K562 (cell line): ENCODE measurements around the gene KCNK7. TPM values are rescaled to one million over a fixed set of nuclear protein-coding genes. Genes with fewer than 3 reads are reported as not detected.
A peak's percentile ranks its signal among the peaks of the same experiment; 100 is the strongest.

ENCODE experiments used
- CBFA2T3 ChIP-seq: fragments of 450-650 bp; IDR thresholded peaks from 2 replicates; pipeline ENCODE4 v1.6.1; 2017
- CREM ChIP-seq: IDR thresholded peaks from 2 replicates; pipeline ENCODE4 v1.6.1; 2014; ENCODE audit warnings: antibody characterized with exemption, low read depth
- GATAD2A ChIP-seq: fragments of 450-650 bp; IDR thresholded peaks from 2 replicates; pipeline ENCODE4 v1.6.1; 2017
- HCFC1 ChIP-seq: IDR thresholded peaks from 2 replicates; pipeline ENCODE4 v1.6.1; 2012; ENCODE audit warnings: low read depth, low read length, improper control_type of control experiment
- NFYB ChIP-seq: IDR thresholded peaks from 2 replicates; pipeline ENCODE4 v1.6.1; 2011; ENCODE audit warnings: mild to moderate bottlenecking, moderate library complexity; ENCODE audit not compliant: insufficient read length; ENCODE audit errors: extremely low read depth
- NR1H2 ChIP-seq: sonication (generic); formaldehyde crosslinking; IDR thresholded peaks from 2 replicates; pipeline ENCODE4 v1.4.0; 2020; ENCODE audit warnings: mild to moderate bottlenecking, missing genetic modification reagents
- RB1 ChIP-seq: fragments of 450-650 bp; IDR thresholded peaks from 2 replicates; pipeline ENCODE4 v1.6.1; 2017; ENCODE audit warnings: low read depth, mild to moderate bottlenecking
- ZFX ChIP-seq: sonication (generic); formaldehyde crosslinking; IDR thresholded peaks from 2 replicates; pipeline ENCODE4 v1.8.0; 2022; ENCODE audit warnings: mild to moderate bottlenecking, missing genetic modification reagents, moderate library complexity
- ZNF408 ChIP-seq: fragments of 250-450 bp; sonication (Bioruptor Pico); IDR thresholded peaks from 2 replicates; pipeline ENCODE4 v1.4.0; 2020; ENCODE audit warnings: low read depth, mild to moderate bottlenecking, moderate library complexity
- polyA plus RNA-seq, 8 experiments: library from polyadenylated mRNA; depleted of rRNA in 4 of 8; stranded (reverse) in 5 of 8; unstranded in 3 of 8; fragments of >200 nt; fragmentation: Nextera tagmentation in 2 of 8; fragmentation: Illumina TruSeq in 1 of 8; extraction: Ambion mirVana in 2 of 8; extraction: Trizol in 1 of 8; gene quantifications; 2 replicates each; pipeline versions ENCODE4 v1.2.1 to v1.2.3, GENCODE V29; 2011 to 2014; ENCODE audit warnings: inconsistent platforms in 1 of 8, missing spikeins in 1 of 8
- total RNA-seq, 7 experiments: library from RNA; depleted of rRNA in 6 of 7; stranded (reverse); fragments of >200 nt in 6 of 7; fragmentation: Illumina TruSeq in 2 of 7; extraction: Trizol in 2 of 7; gene quantifications; 2 replicates each; pipeline versions ENCODE4 v1.2.1 to v1.2.3, GENCODE V29; 2011 to 2021; ENCODE audit warnings: low replicate concordance in 1 of 7
- TF ChIP-seq, protein P1 (sequence below): fragments of 250-450 bp; sonication (Bioruptor Pico); IDR thresholded peaks from 2 replicates; pipeline ENCODE4 v1.6.1; 2021; ENCODE audit warnings: mild to moderate bottlenecking
- TF ChIP-seq, protein P2 (sequence below): fragments of 250-450 bp; sonication (Bioruptor Pico); IDR thresholded peaks from 2 replicates; pipeline ENCODE4 v1.8.0; 2022; ENCODE audit warnings: moderate library complexity, mild to moderate bottlenecking, inconsistent platforms
- TF ChIP-seq, protein P3 (sequence below), 3 experiments: fragments of 200-800 bp in 1 of 3; fragments of 250-450 bp in 1 of 3; fragments of 450-650 bp in 1 of 3; sonication (Bioruptor Pico) in 1 of 3; sonication (Bioruptor generic) in 1 of 3; formaldehyde crosslinking in 1 of 3; IDR thresholded peaks; 2 replicates each; pipeline versions ENCODE4 v1.6.1 to v1.8.0; 2016 to 2022; ENCODE audit warnings: mild to moderate bottlenecking in 2 of 3, missing genetic modification characterization in 2 of 3, missing compliant biosample characterization in 1 of 3, moderate library complexity in 1 of 3
- TF ChIP-seq, protein P4 (sequence below): IDR thresholded peaks from 2 replicates; pipeline ENCODE4 v1.6.1; 2016; ENCODE audit warnings: missing genetic modification characterization, missing compliant biosample characterization
- TF ChIP-seq, protein P5 (sequence below): fragments of 450-650 bp; formaldehyde crosslinking; conservative IDR thresholded peaks from 2 replicates; pipeline ENCODE4 v1.4.0; 2022; ENCODE audit warnings: mild to moderate bottlenecking, missing genetic modification characterization
- TF ChIP-seq, protein P6 (sequence below): fragments of 200-800 bp; sonication (Bioruptor generic); IDR thresholded peaks from 2 replicates; pipeline ENCODE4 v1.6.1; 2017; ENCODE audit warnings: missing genetic modification characterization, missing compliant biosample characterization

KCNK7 gene
- total and polyA plus RNA-seq, 9 of the 15 experiments (the other 6 are each of a cell fraction or from before 2014, with no cell fraction given): 0.07 to 0.40 TPM; not detected in 7

DNA sequence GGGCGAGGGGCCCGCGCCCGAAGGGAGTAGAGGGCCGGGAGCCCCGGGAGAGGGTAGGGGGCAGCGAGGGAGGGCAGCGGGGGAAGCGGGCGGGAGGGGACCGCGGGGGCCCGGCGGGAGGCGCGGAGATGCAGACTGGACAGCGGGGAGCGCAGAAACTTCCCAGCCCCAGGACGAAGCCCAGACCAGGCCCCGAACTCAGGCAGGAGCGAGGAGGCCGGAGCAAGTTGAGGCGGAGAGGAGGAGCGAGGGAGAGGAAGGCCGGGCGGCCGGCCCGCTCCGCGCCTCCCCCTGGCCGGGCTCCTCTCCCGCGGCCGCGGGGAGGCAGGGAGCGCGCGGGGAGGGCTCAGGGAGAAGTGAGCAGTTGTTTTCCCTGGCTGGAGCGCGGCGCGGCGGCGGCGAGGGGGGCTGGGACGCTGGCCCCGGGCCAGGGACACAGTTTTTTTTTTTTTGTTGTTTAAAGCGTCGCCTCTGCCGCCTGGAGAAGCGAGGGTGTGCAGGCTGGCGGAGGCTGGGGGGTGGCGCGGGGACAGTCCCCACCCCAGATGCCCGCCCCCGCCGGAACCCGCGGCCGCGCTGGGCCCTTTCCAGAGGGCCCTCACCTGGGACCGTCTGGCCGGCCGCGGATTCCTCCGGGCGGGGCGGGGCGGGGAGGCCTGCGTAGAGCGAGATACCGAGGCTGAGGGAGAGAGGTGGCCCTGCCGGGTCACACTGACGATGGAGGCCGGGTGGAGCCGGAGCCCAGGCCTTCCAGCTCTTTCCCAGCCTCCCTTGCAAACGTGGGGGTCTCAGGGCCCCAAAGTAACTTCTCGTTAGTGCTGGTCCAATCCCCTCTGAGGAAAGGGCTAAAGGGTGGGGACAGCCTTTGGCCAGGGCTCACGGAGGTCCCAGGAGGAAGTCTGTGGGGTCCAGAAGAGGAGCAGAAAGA, 37.3 kb downstream of the KCNK7 start, which contains the start of gene LTBP3 (continued):
- TF ChIP-seq, protein P1, sequence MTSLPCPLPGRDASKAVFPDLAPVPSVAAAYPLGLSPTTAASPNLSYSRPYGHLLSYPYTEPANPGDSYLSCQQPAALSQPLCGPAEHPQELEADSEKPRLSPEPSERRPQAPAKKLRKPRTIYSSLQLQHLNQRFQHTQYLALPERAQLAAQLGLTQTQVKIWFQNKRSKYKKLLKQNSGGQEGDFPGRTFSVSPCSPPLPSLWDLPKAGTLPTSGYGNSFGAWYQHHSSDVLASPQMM (CRISPR knock-in tag): no peak
- TF ChIP-seq, protein P2, sequence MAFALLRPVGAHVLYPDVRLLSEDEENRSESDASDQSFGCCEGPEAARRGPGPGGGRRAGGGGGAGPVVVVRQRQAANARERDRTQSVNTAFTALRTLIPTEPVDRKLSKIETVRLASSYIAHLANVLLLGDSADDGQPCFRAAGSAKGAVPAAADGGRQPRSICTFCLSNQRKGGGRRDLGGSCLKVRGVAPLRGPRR (CRISPR knock-in tag): no peak
- TF ChIP-seq, protein P3, sequence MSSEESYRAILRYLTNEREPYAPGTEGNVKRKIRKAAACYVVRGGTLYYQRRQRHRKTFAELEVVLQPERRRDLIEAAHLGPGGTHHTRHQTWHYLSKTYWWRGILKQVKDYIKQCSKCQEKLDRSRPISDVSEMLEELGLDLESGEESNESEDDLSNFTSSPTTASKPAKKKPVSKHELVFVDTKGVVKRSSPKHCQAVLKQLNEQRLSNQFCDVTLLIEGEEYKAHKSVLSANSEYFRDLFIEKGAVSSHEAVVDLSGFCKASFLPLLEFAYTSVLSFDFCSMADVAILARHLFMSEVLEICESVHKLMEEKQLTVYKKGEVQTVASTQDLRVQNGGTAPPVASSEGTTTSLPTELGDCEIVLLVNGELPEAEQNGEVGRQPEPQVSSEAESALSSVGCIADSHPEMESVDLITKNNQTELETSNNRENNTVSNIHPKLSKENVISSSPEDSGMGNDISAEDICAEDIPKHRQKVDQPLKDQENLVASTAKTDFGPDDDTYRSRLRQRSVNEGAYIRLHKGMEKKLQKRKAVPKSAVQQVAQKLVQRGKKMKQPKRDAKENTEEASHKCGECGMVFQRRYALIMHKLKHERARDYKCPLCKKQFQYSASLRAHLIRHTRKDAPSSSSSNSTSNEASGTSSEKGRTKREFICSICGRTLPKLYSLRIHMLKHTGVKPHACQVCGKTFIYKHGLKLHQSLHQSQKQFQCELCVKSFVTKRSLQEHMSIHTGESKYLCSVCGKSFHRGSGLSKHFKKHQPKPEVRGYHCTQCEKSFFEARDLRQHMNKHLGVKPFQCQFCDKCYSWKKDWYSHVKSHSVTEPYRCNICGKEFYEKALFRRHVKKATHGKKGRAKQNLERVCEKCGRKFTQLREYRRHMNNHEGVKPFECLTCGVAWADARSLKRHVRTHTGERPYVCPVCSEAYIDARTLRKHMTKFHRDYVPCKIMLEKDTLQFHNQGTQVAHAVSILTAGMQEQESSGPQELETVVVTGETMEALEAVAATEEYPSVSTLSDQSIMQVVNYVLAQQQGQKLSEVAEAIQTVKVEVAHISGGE (CRISPR knock-in tag; IDR thresholded peaks at IDR 0.05): 0 out of 6 replicates have a peak, but pooled peaks of 1 of the 3 experiments have one; percentile 25
- TF ChIP-seq CBFA2T3 (peak; percentile 50), CREM (peak; percentile 18; the same call in 1 of the 2 replicates), GATAD2A (0 out of 2 replicates have a peak, but pooled peaks have one; percentile 24), ZFX (CRISPR knock-in tag) (peak; percentile 72), RB1 (peak; percentile 42; the same call in 1 of the 2 replicates), ZNF408 (no peak), NFYB (no peak), NR1H2 (no peak), HCFC1 (no peak; the same call in 1 of the 2 replicates)
- TF ChIP-seq, protein P4, sequence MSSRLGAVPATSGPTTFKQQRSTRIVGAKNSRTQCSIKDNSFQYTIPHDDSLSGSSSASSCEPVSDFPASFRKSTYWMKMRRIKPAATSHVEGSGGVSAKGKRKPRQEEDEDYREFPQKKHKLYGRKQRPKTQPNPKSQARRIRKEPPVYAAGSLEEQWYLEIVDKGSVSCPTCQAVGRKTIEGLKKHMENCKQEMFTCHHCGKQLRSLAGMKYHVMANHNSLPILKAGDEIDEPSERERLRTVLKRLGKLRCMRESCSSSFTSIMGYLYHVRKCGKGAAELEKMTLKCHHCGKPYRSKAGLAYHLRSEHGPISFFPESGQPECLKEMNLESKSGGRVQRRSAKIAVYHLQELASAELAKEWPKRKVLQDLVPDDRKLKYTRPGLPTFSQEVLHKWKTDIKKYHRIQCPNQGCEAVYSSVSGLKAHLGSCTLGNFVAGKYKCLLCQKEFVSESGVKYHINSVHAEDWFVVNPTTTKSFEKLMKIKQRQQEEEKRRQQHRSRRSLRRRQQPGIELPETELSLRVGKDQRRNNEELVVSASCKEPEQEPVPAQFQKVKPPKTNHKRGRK (tag): no peak
- TF ChIP-seq, protein P5, sequence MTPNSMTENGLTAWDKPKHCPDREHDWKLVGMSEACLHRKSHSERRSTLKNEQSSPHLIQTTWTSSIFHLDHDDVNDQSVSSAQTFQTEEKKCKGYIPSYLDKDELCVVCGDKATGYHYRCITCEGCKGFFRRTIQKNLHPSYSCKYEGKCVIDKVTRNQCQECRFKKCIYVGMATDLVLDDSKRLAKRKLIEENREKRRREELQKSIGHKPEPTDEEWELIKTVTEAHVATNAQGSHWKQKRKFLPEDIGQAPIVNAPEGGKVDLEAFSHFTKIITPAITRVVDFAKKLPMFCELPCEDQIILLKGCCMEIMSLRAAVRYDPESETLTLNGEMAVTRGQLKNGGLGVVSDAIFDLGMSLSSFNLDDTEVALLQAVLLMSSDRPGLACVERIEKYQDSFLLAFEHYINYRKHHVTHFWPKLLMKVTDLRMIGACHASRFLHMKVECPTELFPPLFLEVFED (CRISPR knock-in tag): no peak
- TF ChIP-seq, protein P6, sequence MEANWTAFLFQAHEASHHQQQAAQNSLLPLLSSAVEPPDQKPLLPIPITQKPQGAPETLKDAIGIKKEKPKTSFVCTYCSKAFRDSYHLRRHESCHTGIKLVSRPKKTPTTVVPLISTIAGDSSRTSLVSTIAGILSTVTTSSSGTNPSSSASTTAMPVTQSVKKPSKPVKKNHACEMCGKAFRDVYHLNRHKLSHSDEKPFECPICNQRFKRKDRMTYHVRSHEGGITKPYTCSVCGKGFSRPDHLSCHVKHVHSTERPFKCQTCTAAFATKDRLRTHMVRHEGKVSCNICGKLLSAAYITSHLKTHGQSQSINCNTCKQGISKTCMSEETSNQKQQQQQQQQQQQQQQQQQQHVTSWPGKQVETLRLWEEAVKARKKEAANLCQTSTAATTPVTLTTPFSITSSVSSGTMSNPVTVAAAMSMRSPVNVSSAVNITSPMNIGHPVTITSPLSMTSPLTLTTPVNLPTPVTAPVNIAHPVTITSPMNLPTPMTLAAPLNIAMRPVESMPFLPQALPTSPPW (CRISPR knock-in tag): peak; percentile 88
